H9 (cell line): ENCODE measurements around the gene SEC22C. TPM values are rescaled to one million over a fixed set of nuclear protein-coding genes. Genes with fewer than 3 reads are reported as not detected.
A peak's percentile ranks its signal among the peaks of the same experiment; 100 is the strongest.

Experiments used
- DNase-seq: peaks from one replicate; pipeline ENCODE4 v3.0.0-alpha.2; 2017
- H2AFZ ChIP-seq: one replicate; pipeline ENCODE4 v1.6.1; 2013; ENCODE audit warnings: mild to moderate bottlenecking, low read length, control low read depth, moderate library complexity
- H2AK5ac ChIP-seq: 2 replicates; pipeline ENCODE4 v1.6.1; 2013; ENCODE audit warnings: low read length, control low read depth, mixed read lengths; ENCODE audit not compliant: insufficient read length
- H2BK120ac ChIP-seq: one replicate; pipeline ENCODE4 v1.6.1; 2013; ENCODE audit warnings: low read depth, mild to moderate bottlenecking, low read length, control low read depth, inconsistent platforms; ENCODE audit not compliant: poor library complexity, severe bottlenecking
- H2BK12ac ChIP-seq: 2 replicates; pipeline ENCODE4 v1.6.1; 2013; ENCODE audit warnings: low read length, control low read depth, mixed read lengths, low read depth; ENCODE audit not compliant: insufficient read length
- H2BK15ac ChIP-seq: 2 replicates; pipeline ENCODE4 v1.6.1; 2013; ENCODE audit warnings: low read depth, low read length, control low read depth
- H2BK20ac ChIP-seq: one replicate; pipeline ENCODE4 v1.6.1; 2013; ENCODE audit warnings: low read depth, mild to moderate bottlenecking, low read length, control low read depth, inconsistent platforms; ENCODE audit not compliant: poor library complexity, severe bottlenecking
- H2BK5ac ChIP-seq: 2 replicates; pipeline ENCODE4 v1.6.1; 2013; ENCODE audit warnings: low read length, control low read depth, mixed read lengths; ENCODE audit not compliant: insufficient read length
- H3K14ac ChIP-seq: 2 replicates; pipeline ENCODE4 v1.6.1; 2013; ENCODE audit warnings: low read length, control low read depth; ENCODE audit not compliant: insufficient read depth
- H3K18ac ChIP-seq: 2 replicates; pipeline ENCODE4 v1.6.1; 2013; ENCODE audit warnings: low read depth, mild to moderate bottlenecking, mixed read lengths, low read length, control low read depth; ENCODE audit not compliant: insufficient read length
- H3K23ac ChIP-seq: 2 replicates; pipeline ENCODE4 v1.6.1; 2013; ENCODE audit warnings: low read length, control low read depth, mixed read lengths, low read depth; ENCODE audit not compliant: insufficient read length
- H3K23me2 ChIP-seq: 2 replicates; pipeline ENCODE4 v1.6.1; 2013; ENCODE audit warnings: low read depth, mild to moderate bottlenecking, mixed read lengths, low read length, control low read depth; ENCODE audit not compliant: insufficient read length, poor library complexity, severe bottlenecking
- H3K27ac ChIP-seq: 2 replicates; pipeline ENCODE4 v1.5.1; 2013; ENCODE audit warnings: low read length, control low read depth, mixed read lengths, low read depth; ENCODE audit not compliant: insufficient read length
- H3K27me3 ChIP-seq: 2 replicates; pipeline ENCODE4 v1.6.1; 2013; ENCODE audit warnings: low read length, control low read depth, inconsistent platforms; ENCODE audit not compliant: insufficient read depth
- H3K4ac ChIP-seq: 2 replicates; pipeline ENCODE4 v1.6.1; 2013; ENCODE audit warnings: low read depth, mild to moderate bottlenecking, control low read depth, inconsistent platforms, low read length, moderate library complexity
- H3K4me1 ChIP-seq: 2 replicates; pipeline ENCODE4 v1.6.1; 2013; ENCODE audit warnings: low read length, control low read depth, inconsistent platforms; ENCODE audit not compliant: insufficient read depth
- H3K4me2 ChIP-seq: 2 replicates; pipeline ENCODE4 v1.6.1; 2013; ENCODE audit warnings: low read length, control low read depth, mixed read lengths; ENCODE audit not compliant: insufficient read length, insufficient read depth
- H3K56ac ChIP-seq: 2 replicates; pipeline ENCODE4 v1.6.1; 2013; ENCODE audit warnings: low read depth, mild to moderate bottlenecking, mixed read lengths, low read length, control low read depth; ENCODE audit not compliant: insufficient read length
- H3K79me1 ChIP-seq: 2 replicates; pipeline ENCODE4 v1.6.1; 2013; ENCODE audit warnings: low read depth, mild to moderate bottlenecking, moderate library complexity, low read length, control low read depth, inconsistent platforms; ENCODE audit not compliant: insufficient read depth, poor library complexity, severe bottlenecking
- H3K79me2 ChIP-seq: 2 replicates; pipeline ENCODE4 v1.6.1; 2013; ENCODE audit warnings: low read length, control low read depth, inconsistent platforms; ENCODE audit not compliant: insufficient read depth
- H3K9ac ChIP-seq: 2 replicates; pipeline ENCODE4 v1.6.1; 2013; ENCODE audit warnings: low read length, control low read depth, mixed read lengths; ENCODE audit not compliant: insufficient read length; ENCODE audit errors: extremely low read depth
- H3K9me3 ChIP-seq: one replicate; pipeline ENCODE4 v1.6.1; 2013; ENCODE audit warnings: low read depth, low read length, inconsistent platforms; ENCODE audit not compliant: control insufficient read depth
- H3T11ph ChIP-seq: one replicate; pipeline ENCODE4 v1.6.1; 2013; ENCODE audit warnings: mild to moderate bottlenecking, low read length, control low read depth, inconsistent platforms
- H4K20me1 ChIP-seq: one replicate; pipeline ENCODE4 v1.6.1; 2013; ENCODE audit not compliant: control insufficient read depth, insufficient read length, insufficient read depth
- H4K5ac ChIP-seq: 2 replicates; pipeline ENCODE4 v1.6.1; 2013; ENCODE audit warnings: low read depth, mild to moderate bottlenecking, mixed read lengths, low read length, control low read depth; ENCODE audit not compliant: insufficient read length
- H4K8ac ChIP-seq: replicated peaks from 2 replicates; pipeline ENCODE4 v1.6.1; 2013; ENCODE audit warnings: low read length, control low read depth, mixed read lengths, low read depth; ENCODE audit not compliant: insufficient read length
- H4K91ac ChIP-seq: 2 replicates; pipeline ENCODE4 v1.6.1; 2013; ENCODE audit warnings: low read depth, mild to moderate bottlenecking, moderate library complexity, mixed read lengths, low read length, control low read depth; ENCODE audit not compliant: insufficient read length
- H3K27ac Mint-ChIP-seq, 3 experiments: 2 replicates in 2 of 3; 3 replicates in 1 of 3; pipeline ENCODE4 v1.8.0; 2020 to 2021; ENCODE audit warnings: mixed read lengths in 3 of 3, mild to moderate bottlenecking in 1 of 3, moderate library complexity in 1 of 3
- H3K27me3 Mint-ChIP-seq: 2 replicates; pipeline ENCODE4 v1.8.0; 2021; ENCODE audit warnings: low read depth, mild to moderate bottlenecking, moderate library complexity, mixed read lengths
- H3K36me3 Mint-ChIP-seq, 3 experiments: 2 replicates in 2 of 3; 3 replicates in 1 of 3; pipeline ENCODE4 v1.8.0; 2020 to 2021; ENCODE audit warnings: low read depth in 3 of 3, mixed read lengths in 3 of 3; ENCODE audit not compliant: insufficient read depth in 1 of 3
- H3K4me1 Mint-ChIP-seq, 2 experiments: 2 replicates each; pipeline ENCODE4 v1.8.0; 2020; ENCODE audit warnings: mixed read lengths in 2 of 2
- H3K4me3 Mint-ChIP-seq, 2 experiments: 2 replicates in 1 of 2; 3 replicates in 1 of 2; pipeline ENCODE4 v1.8.0; 2020 to 2021; ENCODE audit warnings: mild to moderate bottlenecking in 2 of 2, mixed read lengths in 2 of 2, moderate library complexity in 1 of 2
- H3K9me3 Mint-ChIP-seq, 2 experiments: 2 replicates in 1 of 2; 3 replicates in 1 of 2; pipeline ENCODE4 v1.8.0; 2020; ENCODE audit warnings: mild to moderate bottlenecking in 2 of 2, mixed read lengths in 2 of 2, moderate library complexity in 1 of 2
- CTCF ChIP-seq: fragments of 200-600 bp; sonication (generic); conservative IDR thresholded peaks from 3 replicates; pipeline ENCODE4 v1.8.0; 2021; ENCODE audit warnings: antibody characterized with exemption, mild to moderate bottlenecking
- WGBS: extraction: QIAGEN DNeasy Blood & Tissue Kit; methylation state at CpG from one replicate; pipeline ENCODE4 v1.1.7; 2013; ENCODE audit warnings: missing lambda C conversion rate, low lambda C conversion rate, mixed read lengths; ENCODE audit not compliant: insufficient read length; ENCODE audit errors: extremely low coverage; 5-methylcytosine and 5-hydroxymethylcytosine counted together
- total RNA-seq: library from RNA; stranded (reverse); gene quantifications from 2 replicates; pipeline ENCODE4 v1.2.1, GENCODE V29; 2021

Gene SEC22C
- total RNA-seq, 1 experiment from 2014 or later, result 28.2 TPM

DNA sequence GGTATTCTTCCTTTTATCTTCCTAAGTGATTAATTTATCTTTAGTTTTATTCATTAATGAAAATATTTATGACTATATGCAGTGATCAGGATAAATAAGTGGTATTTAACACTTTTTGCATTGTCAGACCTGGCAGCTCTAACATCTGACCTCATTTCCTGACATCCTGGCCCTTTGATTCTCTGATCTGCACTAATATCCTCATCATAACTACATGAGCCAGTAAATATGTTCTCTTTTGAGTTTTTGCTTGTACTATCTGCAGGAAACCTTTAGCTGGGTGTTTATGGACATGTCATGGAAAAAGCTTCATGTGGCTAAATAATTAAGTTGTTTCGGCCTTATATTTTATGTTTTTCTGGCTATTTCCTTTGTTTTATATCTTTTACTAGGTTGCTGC is 29.2 kb upstream of the SEC22C start:
- Histone ChIP-seq H3K4ac (no peak overlapping the region), H3K27ac (no peak overlapping the region), H3K4me1 (no peaks in the 10 kb centered on the region), H2BK15ac (no peak overlapping the region), H3T11ph (no peak overlapping the region), H4K5ac (no peak overlapping the region), H3K18ac (no peak overlapping the region), H3K27me3 (no peaks in the 10 kb centered on the region), H2BK12ac (no peak overlapping the region), H2BK20ac (no peak overlapping the region), H3K23ac (no peak overlapping the region), H3K56ac (no peak overlapping the region), H2BK5ac (no peak overlapping the region), H3K79me1 (peaks cover 4% of the 10 kb centered on the region), H3K14ac (no peak overlapping the region), H3K9me3 (no peaks in the 10 kb centered on the region), H2AFZ (no peak overlapping the region), H2BK120ac (no peak overlapping the region), H3K23me2 (no peaks in the 10 kb centered on the region), H4K20me1 (no peaks in the 10 kb centered on the region), H4K91ac (no peak overlapping the region), H3K79me2 (peaks cover 30% of the 10 kb centered on the region; the same call in 1 of the 2 replicates), H3K4me2 (no peak overlapping the region), H2AK5ac (no peak overlapping the region), H4K8ac (no peak overlapping the region), H3K9ac (no peak overlapping the region)
- H3K27me3 Mint-ChIP-seq, result no peaks in the 10 kb centered on the region
- no peak for TF ChIP-seq CTCF
- H3K27ac Mint-ChIP-seq, result peak overlapping the region in 1 of 3 experiments; percentile 12; a peak in 1 of 7 replicates
- peaks cover 5 to 35% (median 31%) of the 10 kb centered on the region in 3 experiments; a peak in 6 of 7 replicates for H3K36me3 Mint-ChIP-seq
- H3K4me3 Mint-ChIP-seq, result no peak overlapping the region
- H3K4me1 Mint-ChIP-seq, result peaks cover 6 to 13% of the 10 kb centered on the region in 2 experiments; a peak in 3 of 4 replicates
- DNase-seq, result no peak
- no peaks in the 10 kb centered on the region for H3K9me3 Mint-ChIP-seq
- WGBS, result no CpG with 5 or more reads among the region's 1 CpG
